ENCODE measurements around the gene HIPK4.

- TF ChIP-seq CEBPB (IDR thresholded peaks at IDR 0.05; ENCODE audit: low read depth, low read length) (no peak), RXRA (IDR thresholded peaks at IDR 0.05; ENCODE audit: insufficient read depth, low read depth, low read length) (no peak), CTCF (IDR thresholded peaks at IDR 0.05; ENCODE audit: control extremely low read depth in 1 of 3, insufficient read depth in 1 of 3, low read depth in 1 of 3, low read length in 3 of 3) (no peak), CHD2 (IDR thresholded peaks at IDR 0.05; ENCODE audit: low read length) (no peak), TEAD4 (IDR thresholded peaks at IDR 0.05; ENCODE audit: low read depth, low read length) (no peak), HDAC6 (IDR thresholded peaks at IDR 0.05; ENCODE audit: low read depth, low read length) (no peak), ATF2 (IDR thresholded peaks at IDR 0.05; ENCODE audit: low read length) (no peak), ATF3 (IDR thresholded peaks at IDR 0.05; ENCODE audit: insufficient read depth, low read depth, low read length) (no peak), HDAC2 (IDR thresholded peaks at IDR 0.05; ENCODE audit: borderline replicate concordance in 1 of 2, low read depth in 2 of 2, low read length in 2 of 2) (no peak)
Observed at GRCh38 chr19:40396886-40397567, 7.0 kb upstream of the HIPK4 start.

All from H1 (cell line).